GM23338 (cell line): Measurements from ENCODE around the gene KLHDC8A. TPM values are rescaled to one million over a fixed set of nuclear protein-coding genes. Genes with fewer than 3 reads are reported as not detected.

ENCODE experiments used
- ATAC-seq: fragments of 200-7000 bp; cut with Tn5 transposase; 3 replicates; pipeline ENCODE4 v1.9.1; 2020
- DNase-seq: peaks from one replicate; pipeline ENCODE4 v3.0.0-alpha.2; 2015; ENCODE audit warnings: low spot score
- H2AFZ ChIP-seq: fragments of 200-600 bp; sonication (generic); 2 replicates; pipeline ENCODE4 v1.8.0; 2016; ENCODE audit warnings: antibody characterized with exemption, mild to moderate bottlenecking, moderate library complexity
- H3F3A ChIP-seq: fragments of 200-600 bp; sonication (generic); replicated peaks from 2 replicates; pipeline ENCODE4 v1.8.0; 2017; ENCODE audit warnings: antibody characterized with exemption, mixed run types, low read depth
- H3K27ac ChIP-seq: fragments of 200-600 bp; sonication (generic); 2 replicates; pipeline ENCODE4 v1.6.1; 2016; ENCODE audit warnings: low read depth
- H3K27me3 ChIP-seq: fragments of 200-600 bp; sonication (generic); 2 replicates; pipeline ENCODE4 v1.8.0; 2016; ENCODE audit warnings: mild to moderate bottlenecking, mixed run types, moderate library complexity; ENCODE audit not compliant: insufficient read depth
- H3K36me3 ChIP-seq: fragments of 200-600 bp; sonication (generic); 2 replicates; pipeline ENCODE4 v1.8.0; 2016; ENCODE audit warnings: mild to moderate bottlenecking; ENCODE audit not compliant: insufficient read depth
- H3K4me1 ChIP-seq: fragments of 200-600 bp; sonication (generic); 2 replicates; pipeline ENCODE4 v1.8.0; 2016; ENCODE audit warnings: mild to moderate bottlenecking, moderate library complexity; ENCODE audit not compliant: insufficient read depth
- H3K4me2 ChIP-seq: fragments of 200-600 bp; sonication (generic); 2 replicates; pipeline ENCODE4 v1.7.1; 2017; ENCODE audit warnings: mixed run types
- H3K4me3 ChIP-seq: fragments of 200-600 bp; sonication (generic); 2 replicates; pipeline ENCODE4 v1.6.1; 2016; ENCODE audit warnings: mixed run types
- H3K79me2 ChIP-seq: fragments of 200-600 bp; sonication (generic); replicated peaks from 2 replicates; pipeline ENCODE4 v1.8.0; 2017; ENCODE audit warnings: mild to moderate bottlenecking; ENCODE audit not compliant: insufficient read depth
- H3K9me2 ChIP-seq: fragments of 200-600 bp; sonication (generic); 2 replicates; pipeline ENCODE4 v1.8.0; 2017; ENCODE audit not compliant: insufficient read depth
- H4K20me1 ChIP-seq: fragments of 200-600 bp; sonication (generic); replicated peaks from 2 replicates; pipeline ENCODE4 v1.8.0; 2017; ENCODE audit warnings: mild to moderate bottlenecking; ENCODE audit not compliant: insufficient read depth
- H3K27ac Mint-ChIP-seq: 2 replicates; pipeline ENCODE4 v1.8.0; 2020; ENCODE audit warnings: inconsistent platforms, mild to moderate bottlenecking, moderate library complexity, mixed read lengths
- H3K27me3 Mint-ChIP-seq: 3 replicates; pipeline ENCODE4 v1.8.0; 2022; ENCODE audit warnings: low read depth, mild to moderate bottlenecking, moderate library complexity, mixed read lengths, inconsistent platforms; ENCODE audit not compliant: insufficient read depth, poor library complexity
- H3K36me3 Mint-ChIP-seq: 3 replicates; pipeline ENCODE4 v1.8.0; 2021; ENCODE audit warnings: low read depth, mild to moderate bottlenecking, inconsistent platforms, moderate library complexity, mixed read lengths
- H3K4me1 Mint-ChIP-seq: 3 replicates; pipeline ENCODE4 v1.8.0; 2020; ENCODE audit warnings: mild to moderate bottlenecking, inconsistent platforms, mixed read lengths
- H3K4me3 Mint-ChIP-seq: 3 replicates; pipeline ENCODE4 v1.8.0; 2021; ENCODE audit warnings: moderate library complexity, mild to moderate bottlenecking, inconsistent platforms, mixed read lengths
- H3K9me3 Mint-ChIP-seq: 3 replicates; pipeline ENCODE4 v1.8.0; 2020; ENCODE audit warnings: moderate library complexity, mild to moderate bottlenecking, inconsistent platforms, mixed read lengths
- CREB1 ChIP-seq: fragments of 250-450 bp; sonication (Bioruptor Pico); IDR thresholded peaks from 2 replicates; pipeline ENCODE4 v1.5.0; 2020; ENCODE audit warnings: low read depth, mild to moderate bottlenecking, moderate library complexity
- EZH2 ChIP-seq: fragments of 200-600 bp; sonication (generic); IDR thresholded peaks from one replicate; pipeline ENCODE4 v1.8.0; 2017; ENCODE audit warnings: antibody characterized with exemption, mild to moderate bottlenecking, low read depth; ENCODE audit not compliant: unreplicated experiment
- JUNB ChIP-seq: IDR thresholded peaks from one replicate; pipeline ENCODE4 v1.6.1; 2016; ENCODE audit warnings: antibody characterized with exemption; ENCODE audit not compliant: unreplicated experiment
- POLR2AphosphoS5 ChIP-seq: IDR thresholded peaks from 2 replicates; pipeline ENCODE4 v1.6.1; 2016; ENCODE audit warnings: antibody characterized with exemption, low read depth
- ZNF114 ChIP-seq: fragments of 250-450 bp; sonication (Bioruptor Pico); IDR thresholded peaks from 2 replicates; pipeline ENCODE4 v1.5.0; 2020; ENCODE audit warnings: mild to moderate bottlenecking, moderate library complexity
- ZNF331 ChIP-seq: fragments of 250-450 bp; sonication (Bioruptor Pico); IDR thresholded peaks from 2 replicates; pipeline ENCODE4 v1.5.0; 2020; ENCODE audit warnings: low read depth, mild to moderate bottlenecking, moderate library complexity
- ZNF462 ChIP-seq: fragments of 250-450 bp; sonication (Bioruptor Pico); IDR thresholded peaks from 2 replicates; pipeline ENCODE4 v1.5.0; 2020; ENCODE audit warnings: mild to moderate bottlenecking, moderate library complexity
- polyA plus RNA-seq: library from polyadenylated mRNA; unstranded; fragments of >200 nt; fragmentation: Nextera tagmentation; extraction: Ambion mirVana; gene quantifications from 2 replicates; pipeline ENCODE4 v1.2.1, GENCODE V29; 2016
- total RNA-seq: library from RNA; depleted of rRNA; stranded (reverse); fragments of >200 nt; shearing (Covaris generic); gene quantifications from 2 replicates; pipeline ENCODE4 v1.2.3, GENCODE V29; 2014
- TF ChIP-seq, protein P1 (sequence below): IDR thresholded peaks from 2 replicates; pipeline ENCODE4 v1.6.1; 2016; ENCODE audit warnings: antibody characterized with exemption

The KLHDC8A gene
- total and polyA plus RNA-seq, 2 experiments from 2014 or later = 1.7 to 2.8 TPM

DNA sequence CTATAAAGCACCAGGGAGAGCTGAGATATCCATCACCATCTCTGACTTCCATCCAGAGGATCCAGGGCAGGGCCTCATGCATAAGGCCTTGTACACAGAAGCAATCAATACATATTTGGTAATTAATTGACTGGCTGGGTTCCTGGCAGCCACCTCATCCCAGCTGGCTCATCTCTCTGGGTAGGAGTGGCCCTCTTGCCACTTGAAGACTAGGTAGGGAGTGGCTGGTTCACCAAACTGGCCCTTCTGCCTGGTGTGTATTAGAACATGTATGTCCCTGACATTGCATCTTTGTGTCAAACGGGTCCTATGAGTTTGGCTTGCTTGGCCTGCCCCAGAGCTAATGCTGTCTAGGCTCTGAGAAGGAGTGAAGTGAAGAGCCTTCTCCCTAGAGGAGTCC, 47.0 kb downstream of the KLHDC8A start (continued):
- no peak for TF ChIP-seq ZNF462

- no peak overlapping the region; the same call in 1 of the 2 replicates for H3K27ac ChIP-seq
- no peak overlapping the region for H3K27ac Mint-ChIP-seq
Observed at GRCh38 chr1:205306929-205307566, 49.7 kb downstream of the KLHDC8A start.

More at GRCh38 chr1:205306929-205307566, 49.7 kb downstream of the KLHDC8A start:
- Histone ChIP-seq H3K4me1 (peaks cover 16% of the 10 kb centered on the region), H3K36me3 (peaks cover 42% of the 10 kb centered on the region), H3K79me2 (peaks cover 17% of the 10 kb centered on the region), H3K27me3 (no peaks in the 10 kb centered on the region), H3K4me2 (no peak overlapping the region), H2AFZ (no peak overlapping the region), H4K20me1 (no peaks in the 10 kb centered on the region; the same call in 1 of the 2 replicates), H3K9me2 (no peaks in the 10 kb centered on the region), H3K4me3 (no peak overlapping the region), H3F3A (peaks cover 5% of the 10 kb centered on the region)
- Mint-ChIP-seq H3K27me3 (peaks cover 9% of the 10 kb centered on the region), H3K4me1 (peaks cover 23% of the 10 kb centered on the region), H3K4me3 (no peak overlapping the region), H3K36me3 (peaks cover 94% of the 10 kb centered on the region), H3K9me3 (no peaks in the 10 kb centered on the region)
- TF ChIP-seq EZH2 (no peak), CREB1 (CRISPR knock-in tag) (no peak), JUNB (no peak), ZNF114 (CRISPR knock-in tag) (no peak), ZNF331 (CRISPR knock-in tag) (no peak), POLR2AphosphoS5 (no peak)
- TF ChIP-seq, protein P1, sequence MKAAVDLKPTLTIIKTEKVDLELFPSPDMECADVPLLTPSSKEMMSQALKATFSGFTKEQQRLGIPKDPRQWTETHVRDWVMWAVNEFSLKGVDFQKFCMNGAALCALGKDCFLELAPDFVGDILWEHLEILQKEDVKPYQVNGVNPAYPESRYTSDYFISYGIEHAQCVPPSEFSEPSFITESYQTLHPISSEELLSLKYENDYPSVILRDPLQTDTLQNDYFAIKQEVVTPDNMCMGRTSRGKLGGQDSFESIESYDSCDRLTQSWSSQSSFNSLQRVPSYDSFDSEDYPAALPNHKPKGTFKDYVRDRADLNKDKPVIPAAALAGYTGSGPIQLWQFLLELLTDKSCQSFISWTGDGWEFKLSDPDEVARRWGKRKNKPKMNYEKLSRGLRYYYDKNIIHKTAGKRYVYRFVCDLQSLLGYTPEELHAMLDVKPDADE = no peak
- DNase-seq (no peak), ATAC-seq (no peak)
